Adrenal gland (tissue), 5 donors: Measurements from ENCODE around the gene TMEM256.

Source experiments
- CTCF ChIP-seq, 6 experiments: fragments of 450-650 bp in 4 of 6; fragments of 200-600 bp in 2 of 6; sonication (generic) in 1 of 6; IDR thresholded peaks; 1 replicate in 5 of 6; 2 replicates in 1 of 6; pipeline versions ENCODE4 v1.5.1 to v1.8.0; 2016 to 2021; ENCODE audit warnings: antibody characterized with exemption in 6 of 6, mild to moderate bottlenecking in 2 of 6, moderate library complexity in 1 of 6
- POLR2A ChIP-seq, 2 donors: fragments of 450-650 bp; IDR thresholded peaks; one replicate each; pipeline ENCODE4 v1.6.1; 2017; ENCODE audit warnings: antibody characterized with exemption in 2 of 2, mild to moderate bottlenecking in 2 of 2, moderate library complexity in 1 of 2
- donor health status: DM: no; HTN: no; CAD: no.

GRCh38 chr17:7439462-7440112 lies 35.7 kb upstream of the TMEM256 start, which contains the start of gene FGF11:
- TF ChIP-seq CTCF (IDR thresholded peaks at IDR 0.05), result no peak
- no peak for TF ChIP-seq POLR2A (IDR thresholded peaks at IDR 0.05)
